Progenitor cell of endocrine pancreas (in vitro differentiated cells): ENCODE data around the gene CDKN2B. TPM values are rescaled to one million over a fixed set of nuclear protein-coding genes. Genes with fewer than 3 reads are reported as not detected.

Source experiments
- DNase-seq: peaks from one replicate; pipeline ENCODE4 v3.0.0; 2021; ENCODE audit warnings: low spot score; ENCODE audit not compliant: unreplicated experiment
- H3K27ac Mint-ChIP-seq: 2 replicates; pipeline ENCODE4 v1.8.0; 2021; ENCODE audit warnings: mild to moderate bottlenecking, moderate library complexity, mixed read lengths
- H3K27me3 Mint-ChIP-seq: 2 replicates; pipeline ENCODE4 v1.8.0; 2021; ENCODE audit warnings: mixed read lengths
- H3K36me3 Mint-ChIP-seq: 2 replicates; pipeline ENCODE4 v1.8.0; 2022; ENCODE audit warnings: mixed read lengths; ENCODE audit not compliant: insufficient read depth
- H3K4me1 Mint-ChIP-seq: 2 replicates; pipeline ENCODE4 v1.8.0; 2021; ENCODE audit warnings: low read depth, mixed read lengths
- H3K4me3 Mint-ChIP-seq: 2 replicates; pipeline ENCODE4 v1.8.0; 2021; ENCODE audit warnings: low read depth, mild to moderate bottlenecking, moderate library complexity, mixed read lengths
- H3K9me3 Mint-ChIP-seq: 2 replicates; pipeline ENCODE4 v1.8.0; 2021; ENCODE audit warnings: low read depth, mixed read lengths
- total RNA-seq: library from RNA; stranded (reverse); gene quantifications from 2 replicates; pipeline ENCODE4 v1.2.1, GENCODE V29; 2021
- TF ChIP-seq, protein P1 (sequence below): fragments of 200-600 bp; sonication (generic); IDR thresholded peaks from one replicate; pipeline ENCODE4 v1.5.0; 2021; ENCODE audit warnings: antibody characterized with exemption, mild to moderate bottlenecking; ENCODE audit not compliant: unreplicated experiment

Gene CDKN2B
- total RNA-seq, 1 donor from 2014 or later: 1.2 TPM

DNA sequence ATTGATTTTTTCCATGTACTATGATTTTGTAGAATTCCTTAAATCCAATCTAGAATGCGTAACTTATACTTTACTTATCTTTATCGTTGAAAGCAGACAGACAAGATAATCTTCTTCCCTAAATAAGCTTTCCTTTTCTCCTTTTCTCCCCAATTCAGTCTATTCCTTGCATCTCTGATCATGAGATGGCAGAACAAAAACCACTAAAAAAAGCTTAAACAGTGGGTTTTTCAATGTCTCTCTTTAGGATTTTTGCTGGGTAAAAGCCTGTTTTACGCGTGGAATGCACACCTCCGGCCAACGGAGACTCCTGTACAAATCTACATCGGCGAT is 755 bp downstream of the CDKN2B start:
- Mint-ChIP-seq H3K9me3 (no peaks in the 10 kb centered on the region), H3K4me3 (peak overlapping the region; percentile 77), H3K27me3 (peaks cover 69% of the 10 kb centered on the region), H3K27ac (peak overlapping the region; percentile 42), H3K36me3 (no peaks in the 10 kb centered on the region), H3K4me1 (peaks cover 3% of the 10 kb centered on the region)
- TF ChIP-seq, protein P1, sequence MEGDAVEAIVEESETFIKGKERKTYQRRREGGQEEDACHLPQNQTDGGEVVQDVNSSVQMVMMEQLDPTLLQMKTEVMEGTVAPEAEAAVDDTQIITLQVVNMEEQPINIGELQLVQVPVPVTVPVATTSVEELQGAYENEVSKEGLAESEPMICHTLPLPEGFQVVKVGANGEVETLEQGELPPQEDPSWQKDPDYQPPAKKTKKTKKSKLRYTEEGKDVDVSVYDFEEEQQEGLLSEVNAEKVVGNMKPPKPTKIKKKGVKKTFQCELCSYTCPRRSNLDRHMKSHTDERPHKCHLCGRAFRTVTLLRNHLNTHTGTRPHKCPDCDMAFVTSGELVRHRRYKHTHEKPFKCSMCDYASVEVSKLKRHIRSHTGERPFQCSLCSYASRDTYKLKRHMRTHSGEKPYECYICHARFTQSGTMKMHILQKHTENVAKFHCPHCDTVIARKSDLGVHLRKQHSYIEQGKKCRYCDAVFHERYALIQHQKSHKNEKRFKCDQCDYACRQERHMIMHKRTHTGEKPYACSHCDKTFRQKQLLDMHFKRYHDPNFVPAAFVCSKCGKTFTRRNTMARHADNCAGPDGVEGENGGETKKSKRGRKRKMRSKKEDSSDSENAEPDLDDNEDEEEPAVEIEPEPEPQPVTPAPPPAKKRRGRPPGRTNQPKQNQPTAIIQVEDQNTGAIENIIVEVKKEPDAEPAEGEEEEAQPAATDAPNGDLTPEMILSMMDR: no peak
- DNase-seq: no peak

GRCh38 chr9:22005702-22006606 is 3.2 kb downstream of the CDKN2B start:
- DNase-seq: no peak
- H3K27ac Mint-ChIP-seq: no peak overlapping the region
- H3K4me1 Mint-ChIP-seq: peaks cover 3% of the 10 kb centered on the region
- H3K9me3 Mint-ChIP-seq: no peaks in the 10 kb centered on the region
- no peak overlapping the region for H3K4me3 Mint-ChIP-seq
- H3K27me3 Mint-ChIP-seq: peaks cover 78% of the 10 kb centered on the region
- no peaks in the 10 kb centered on the region for H3K36me3 Mint-ChIP-seq
- TF ChIP-seq, protein P1: no peak

GRCh38 chr9:22005021-22005701 is 3.9 kb downstream of the CDKN2B start:
- Mint-ChIP-seq H3K27me3 (peaks cover 76% of the 10 kb centered on the region), H3K9me3 (no peaks in the 10 kb centered on the region), H3K36me3 (no peaks in the 10 kb centered on the region), H3K4me1 (peaks cover 3% of the 10 kb centered on the region), H3K4me3 (no peak overlapping the region), H3K27ac (no peak overlapping the region)
- DNase-seq: no peak
- TF ChIP-seq, protein P1: no peak

DNA sequence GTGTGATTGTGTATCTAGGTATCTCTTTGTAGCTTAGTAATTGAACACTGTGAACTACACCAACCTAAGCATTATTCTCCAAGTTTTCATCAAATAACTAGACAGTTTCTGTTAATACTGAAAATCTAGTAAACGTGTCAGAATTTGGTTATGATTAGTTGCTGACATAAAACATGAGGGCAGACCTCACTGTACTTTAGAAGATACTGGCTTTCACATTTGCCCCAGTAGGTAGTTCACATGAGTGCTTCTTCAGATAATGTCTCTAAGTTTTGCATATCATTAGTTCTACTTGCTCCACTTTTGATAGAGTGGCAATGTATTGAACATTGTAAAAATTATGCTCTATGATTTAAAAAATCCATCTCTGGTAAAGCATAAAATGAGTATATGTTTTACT is 7.1 kb downstream of the CDKN2B start:
- no peaks in the 10 kb centered on the region for H3K36me3 Mint-ChIP-seq
- DNase-seq: no peak
- H3K9me3 Mint-ChIP-seq: no peaks in the 10 kb centered on the region
- no peak overlapping the region for H3K4me3 Mint-ChIP-seq
- TF ChIP-seq, protein P1: no peak
- H3K4me1 Mint-ChIP-seq: peaks cover 3% of the 10 kb centered on the region
- no peak overlapping the region for H3K27ac Mint-ChIP-seq
- H3K27me3 Mint-ChIP-seq: peaks cover 92% of the 10 kb centered on the region

- H3K4me3 Mint-ChIP-seq: no peak overlapping the region
- H3K36me3 Mint-ChIP-seq: no peaks in the 10 kb centered on the region
- H3K27ac Mint-ChIP-seq: no peak overlapping the region
- H3K9me3 Mint-ChIP-seq: no peaks in the 10 kb centered on the region
- peaks cover 3% of the 10 kb centered on the region for H3K4me1 Mint-ChIP-seq
- TF ChIP-seq, protein P1: no peak
- peaks cover 91% of the 10 kb centered on the region for H3K27me3 Mint-ChIP-seq
- no peak for DNase-seq
These were observed 11.1 kb downstream of the CDKN2B start for GRCh38 chr9:21998026-21998425.
